Left colon (tissue), 2 donors: Measurements from ENCODE around the gene SLC12A8. TPM values are rescaled to one million over a fixed set of nuclear protein-coding genes. Genes with fewer than 3 reads are reported as not detected.
A peak's percentile ranks its signal among the peaks of the same experiment; 100 is the strongest.

Experiments used
- ATAC-seq: fragments of 200-7000 bp; cut with Tn5 transposase; one replicate; pipeline ENCODE4 v1.9.1; 2020; ENCODE audit warnings: mild to moderate bottlenecking, moderate library complexity
- DNase-seq, 2 donors: peaks; one replicate each; pipeline ENCODE4 v3.0.0-alpha.2; 2020
- intact Hi-C, 2 donors: fragments of 100-400 bp; cut with DNase I in 1 of 2; cut with micrococcal nuclease in 1 of 2; formaldehyde crosslinking; loops; one replicate each; pipeline versions ENCODE4 v1.11.2 to v1.14.0; 2022; cut with DNase I, micrococcal nuclease
- total RNA-seq, 2 donors: library from RNA; stranded (reverse); fragmentation: NEBNext Ultra II Directional; extraction: Animal tissue kit (Norgen Biotek cat#: 25700); gene quantifications; one replicate each; pipeline ENCODE4 v1.2.1, GENCODE V29; 2021
- donor health status: DM: no; HTN: no; CAD: no.
- donor health status: DM: yes; HTN: yes; CAD: no.

The SLC12A8 gene
- total RNA-seq, 2 donors from 2014 or later = 18.4 to 23.7 TPM

GRCh38 chr3:125145751-125146475 is 66.6 kb downstream of the SLC12A8 start:
- ATAC-seq (no peak), DNase-seq (no peak)
- intact Hi-C loops = no loop called here

GRCh38 chr3:125144653-125145314 is 67.8 kb downstream of the SLC12A8 start:
- DNase-seq = no peak
- intact Hi-C loops = no loop called here
- no peak for ATAC-seq

- no peak for ATAC-seq
- intact Hi-C loops = no loop called here
- no peak for DNase-seq
These were observed 68.4 kb downstream of the SLC12A8 start for GRCh38 chr3:125143982-125144652.

GRCh38 chr3:125143538-125143937 is 69.0 kb downstream of the SLC12A8 start:
- intact Hi-C loops = no loop called here
- ATAC-seq (no peak), DNase-seq (no peak)

GRCh38 chr3:125142940-125143339 is 69.6 kb downstream of the SLC12A8 start:
- intact Hi-C loops = no loop called here
- ATAC-seq (no peak), DNase-seq (no peak)

- no peak for ATAC-seq
- intact Hi-C loops = no loop called here
- no peak for DNase-seq
These were observed 70.1 kb downstream of the SLC12A8 start for GRCh38 chr3:125142420-125142778.

- intact Hi-C loops = no loop called here
- DNase-seq (peak; percentile 56 to 74), ATAC-seq (peak; percentile 73)
These were observed 70.7 kb downstream of the SLC12A8 start for GRCh38 chr3:125141596-125142419.

- no peak for DNase-seq
- no peak for ATAC-seq
- intact Hi-C loops = no loop called here
These were observed 71.5 kb downstream of the SLC12A8 start for GRCh38 chr3:125140818-125141595.

GRCh38 chr3:125140011-125140817 is 72.3 kb downstream of the SLC12A8 start:
- ATAC-seq (no peak), DNase-seq (no peak)
- intact Hi-C loops = no loop called here

- ATAC-seq = no peak
- no peak for DNase-seq
- intact Hi-C loops = no loop called here
These were observed 73.2 kb downstream of the SLC12A8 start for GRCh38 chr3:125139386-125139785.

GRCh38 chr3:125137358-125138033 is 75.1 kb downstream of the SLC12A8 start:
- ATAC-seq = no peak
- DNase-seq = no peak
- intact Hi-C loops = no loop called here

- intact Hi-C loops = no loop called here
- no peak for DNase-seq
- ATAC-seq = no peak
These were observed 75.6 kb downstream of the SLC12A8 start for GRCh38 chr3:125136966-125137357.

- DNase-seq = no peak
- intact Hi-C loops = no loop called here
- no peak for ATAC-seq
These were observed 76.0 kb downstream of the SLC12A8 start for GRCh38 chr3:125136515-125136914.

GRCh38 chr3:125134952-125135351 is 77.6 kb downstream of the SLC12A8 start:
- intact Hi-C loops = no loop called here
- ATAC-seq = no peak

GRCh38 chr3:125132815-125133214 is 79.7 kb downstream of the SLC12A8 start:
- ATAC-seq = no peak
- intact Hi-C loops = no loop called here
- DNase-seq = no peak

More at GRCh38 chr3:125134952-125135351, 77.6 kb downstream of the SLC12A8 start:
- DNase-seq = no peak

- DNase-seq (peak in 1 of 2 donors; percentile 57), ATAC-seq (no peak)
- intact Hi-C loops = no loop called here
These were observed 83.0 kb downstream of the SLC12A8 start for GRCh38 chr3:125129512-125129997.

GRCh38 chr3:125128861-125129501 is 83.6 kb downstream of the SLC12A8 start:
- peak; percentile 11 for ATAC-seq
- intact Hi-C loops = no loop called here
- DNase-seq = no peak
